GM12878 (cell line): ENCODE measurements around the gene PDZD7. TPM values are rescaled to one million over a fixed set of nuclear protein-coding genes. Genes with fewer than 3 reads are reported as not detected.

Source experiments
- ATAC-seq: fragments of 200-7000 bp; cut with Tn5 transposase; 3 replicates; pipeline ENCODE4 v1.9.1; 2020; ENCODE audit warnings: mild to moderate bottlenecking, moderate library complexity
- BruUV-seq: library from RNA; stranded (reverse); fragments of 400-500 nt; replicated peaks from 2 replicates; lab custom pipeline; 2021; lab: Mats Ljungman, UMichigan
- CTCF ChIA-PET: fragments of 300-600 bp; sonication (Branson Sonifier 250); formaldehyde crosslinking; extraction: SDS; loops from one replicate; lab custom pipeline; 2021; ENCODE audit warnings: inconsistent platforms; lab: Yijun Ruan, JAX
- POLR2A ChIA-PET: fragments of 350-600 bp; formaldehyde crosslinking; extraction: SDS; loops from one replicate; lab custom pipeline; 2021; ENCODE audit warnings: inconsistent platforms; lab: Charles Lee
- RAD21 ChIA-PET: fragments of 300-600 bp; sonication (Branson Sonifier 250); formaldehyde crosslinking; loops from one replicate; lab custom pipeline; 2023; ENCODE audit warnings: antibody characterized with exemption; ENCODE audit not compliant: unreplicated experiment; lab: Charles Lee
- SMC1A ChIA-PET: fragments of 300-600 bp; sonication (Branson Sonifier 250); formaldehyde crosslinking; loops from one replicate; lab custom pipeline; 2023; ENCODE audit not compliant: unreplicated experiment, uncharacterized antibody; lab: Charles Lee
- DNase-seq: peaks from one replicate; pipeline ENCODE4 v3.0.0-alpha.2; 2011; ENCODE audit warnings: low read depth, low spot score
- FAIRE-seq: peaks from 3 replicates; lab custom pipeline; 2011; peaks lifted over from hg19 to GRCh38; lab: Jason Lieb, UNC
- H2AFZ ChIP-seq: 2 replicates; pipeline ENCODE4 v1.6.0; 2011; ENCODE audit warnings: low read depth, low read length, control low read depth; ENCODE audit not compliant: control insufficient read depth
- H3K27ac ChIP-seq: 2 replicates; pipeline ENCODE4 v1.5.1; 2011; ENCODE audit warnings: control low read depth; ENCODE audit not compliant: control insufficient read depth, insufficient read depth
- H3K27me3 ChIP-seq, 2 experiments: replicated peaks in 1 of 2; 2 replicates each; pipeline versions ENCODE4 v1.6.0 to v1.6.1; 2011; ENCODE audit warnings: low read length in 1 of 2; ENCODE audit not compliant: control insufficient read depth in 2 of 2, insufficient read depth in 2 of 2
- H3K36me3 ChIP-seq, 2 experiments: 2 replicates each; pipeline ENCODE4 v1.5.1; 2011; ENCODE audit warnings: low read length in 1 of 2; ENCODE audit not compliant: control insufficient read depth in 2 of 2, insufficient read depth in 2 of 2
- H3K4me1 ChIP-seq: 2 replicates; pipeline ENCODE4 v1.6.1; 2011; ENCODE audit warnings: mild to moderate bottlenecking, low read length, moderate library complexity, mixed read lengths; ENCODE audit not compliant: control insufficient read depth, insufficient read depth
- H3K4me2 ChIP-seq: 2 replicates; pipeline ENCODE4 v1.6.0; 2011; ENCODE audit warnings: control low read depth; ENCODE audit not compliant: control insufficient read depth, insufficient read depth
- H3K4me3 ChIP-seq: fragments of 200-600 bp; sonication (generic); 2 replicates; pipeline ENCODE4 v1.5.1; 2016
- H3K79me2 ChIP-seq: 2 replicates; pipeline ENCODE4 v1.6.0; 2011; ENCODE audit warnings: low read length; ENCODE audit not compliant: control insufficient read depth, insufficient read depth
- H3K9ac ChIP-seq: 2 replicates; pipeline ENCODE4 v1.8.0; 2011; ENCODE audit warnings: low read length, control low read depth, mixed read lengths; ENCODE audit not compliant: control insufficient read depth, insufficient read depth
- H3K9me3 ChIP-seq: replicated peaks from 3 replicates; pipeline ENCODE4 v1.5.1; 2011; ENCODE audit warnings: mild to moderate bottlenecking, low read length; ENCODE audit not compliant: control insufficient read depth, insufficient read depth
- H4K20me1 ChIP-seq: 2 replicates; pipeline ENCODE4 v1.6.0; 2011; ENCODE audit not compliant: control insufficient read depth, insufficient read depth
- BRCA1 ChIP-seq: IDR thresholded peaks from 2 replicates; pipeline ENCODE4 v1.6.1; 2011; ENCODE audit warnings: low read depth, low read length, improper control_type of control experiment
- EZH2 ChIP-seq: IDR thresholded peaks from 2 replicates; pipeline ENCODE4 v1.6.1; 2012; ENCODE audit warnings: low read depth, mild to moderate bottlenecking, control low read depth, inconsistent platforms, low read length, borderline replicate concordance; ENCODE audit not compliant: control insufficient read depth
- IKZF2 ChIP-seq, 2 experiments: fragments of 450-650 bp; IDR thresholded peaks; 2 replicates each; pipeline ENCODE4 v1.6.1; 2017; ENCODE audit warnings: mild to moderate bottlenecking in 2 of 2, moderate library complexity in 2 of 2
- RCOR1 ChIP-seq: conservative IDR thresholded peaks from 2 replicates; pipeline ENCODE4 v1.6.1; 2012; ENCODE audit warnings: low read depth, low read length, improper control_type of control experiment
- SMAD5 ChIP-seq: IDR thresholded peaks from 2 replicates; pipeline ENCODE4 v1.6.1; 2016; ENCODE audit warnings: antibody characterized with exemption, low read depth
- TCF3 ChIP-seq: IDR thresholded peaks from 2 replicates; pipeline ENCODE4 v1.6.1; 2012; ENCODE audit warnings: low read depth, mild to moderate bottlenecking, low read length, borderline replicate concordance; ENCODE audit not compliant: insufficient read depth
- WRNIP1 ChIP-seq: IDR thresholded peaks from 2 replicates; pipeline ENCODE4 v1.6.1; 2011; ENCODE audit warnings: low read depth, low read length, improper control_type of control experiment, borderline replicate concordance
- ZBTB11 ChIP-seq: fragments of 450-650 bp; formaldehyde crosslinking; IDR thresholded peaks from 2 replicates; pipeline ENCODE4 v1.5.0; 2022; ENCODE audit warnings: mild to moderate bottlenecking, missing genetic modification characterization
- WGBS: methylation state at CpG from one replicate; pipeline ENCODE4 v1.1.6; 2016; ENCODE audit warnings: low lambda C conversion rate; ENCODE audit not compliant: insufficient replicate concordance, insufficient coverage; ENCODE audit errors: missing lambda C conversion rate; 5-methylcytosine and 5-hydroxymethylcytosine counted together
- in situ Hi-C: fragments of 300-500 bp; cut with MboI; formaldehyde crosslinking; loops from 9 replicates; pipeline ENCODE4 v1.14.3; 2018; ENCODE audit warnings: mixed read lengths
- intact Hi-C: fragments of 100-400 bp; cut with micrococcal nuclease; formaldehyde crosslinking; loops from one replicate; pipeline ENCODE4 v1.14.2; 2022; ENCODE audit not compliant: unreplicated experiment
- polyA plus RNA-seq, 11 experiments: library from polyadenylated mRNA; depleted of rRNA in 4 of 11; unstranded in 6 of 11; stranded (reverse) in 5 of 11; fragments of >200 nt; fragmentation: Nextera tagmentation in 4 of 11; fragmentation: Illumina TruSeq in 1 of 11; extraction: Ambion mirVana in 4 of 11; extraction: Trizol in 1 of 11; gene quantifications; 1 replicate in 1 of 11; 2 replicates in 10 of 11; pipeline versions ENCODE4 v1.2.1 to v1.2.3, GENCODE V29; 2011 to 2016; ENCODE audit warnings: inconsistent platforms in 2 of 11, missing spikeins in 2 of 11, low read depth in 1 of 11
- total RNA-seq, 4 experiments: library from RNA; depleted of rRNA in 3 of 4; stranded (reverse); fragments of >200 nt in 3 of 4; fragmentation: Illumina TruSeq in 1 of 4; extraction: Trizol in 1 of 4; gene quantifications; 2 replicates each; pipeline versions ENCODE4 v1.2.1 to v1.2.3, GENCODE V29; 2013 to 2021

PDZD7 gene
- total and polyA plus RNA-seq, 10 of the 15 experiments (the other 5 are each of a cell fraction or from before 2014, with no cell fraction given), result 0.01 to 0.20 (median 0.03) TPM; not detected in 7

GRCh38 chr10:101016814-101017213 lies 14.1 kb downstream of the PDZD7 start (continued):
- TF ChIP-seq RCOR1 (no peak), ZBTB11 (CRISPR knock-in tag) (no peak), BRCA1 (no peak), SMAD5 (no peak)
- TF ChIP-seq, all 136 proteins: peak for 0

GRCh38 chr10:101015582-101015973 lies 15.4 kb downstream of the PDZD7 start:
- SMC1A ChIA-PET, result interaction anchor here (0.6 to 2.4 kb wide), 4 partner anchors 17 to 127 kb away, joined by 3 to 9 read pairs (median 4); no protein-coding TSS in a partner anchor
- CTCF ChIA-PET, result interaction anchor here (1.0 to 6.8 kb wide), 14 partner anchors 9 to 790 kb away, joined by 3 to 91 read pairs (median 12); partner anchors contain the start of genes LZTS2, MRPL43, PDZD7 and SFXN3
- Histone ChIP-seq H2AFZ (no peak overlapping the region), H3K27me3 (peaks cover 10% of the 10 kb centered on the region in 2 experiments), H3K36me3 (no peaks in the 10 kb centered on the region), H3K4me3 (no peak overlapping the region), H3K4me1 (peaks cover 11% of the 10 kb centered on the region), H3K9ac (no peak overlapping the region), H3K9me3 (no peaks in the 10 kb centered on the region), H3K79me2 (no peaks in the 10 kb centered on the region), H3K27ac (no peak overlapping the region)
- 59% methylated on average over 8 of the region's 8 CpGs for WGBS
- no peak for FAIRE-seq
- intact Hi-C loops (no loop called here), in situ Hi-C loops (no loop called here)
- DNase-seq, result no peak
- POLR2A ChIA-PET, result interaction anchor here (0.6 to 1.9 kb wide), 3 partner anchors 15 to 1282 kb away, joined by 3 to 11 read pairs (median 4); partner anchors contain the start of genes PDZD7 and SFXN3
- ATAC-seq, result no peak
- RAD21 ChIA-PET, result interaction anchor here (0.9 to 3.2 kb wide), 7 partner anchors 15 to 127 kb away, joined by 3 to 26 read pairs (median 4); partner anchors contain the start of genes LZTS2, PDZD7 and SFXN3
- no TSS peak for BruUV-seq
- TF ChIP-seq TCF3 (no peak), WRNIP1 (no peak), EZH2 (no peak), SMAD5 (no peak), IKZF2 (IDR thresholded peaks at IDR 0.05) (no peak)
- TF ChIP-seq, all 136 proteins: peak for 0
- Histone ChIP-seq H3K4me2 (no peak overlapping the region), H4K20me1 (no peaks in the 10 kb centered on the region)
